A549 (cell line): ENCODE data around the gene SLC35A4. TPM values are rescaled to one million over a fixed set of nuclear protein-coding genes. Genes with fewer than 3 reads are reported as not detected.
A peak's percentile ranks its signal among the peaks of the same experiment; 100 is the strongest.

Source experiments
- ATAC-seq, 2 experiments: fragments of 200-7000 bp in 1 of 2; fragments of >200 bp in 1 of 2; cut with Nextera tagmentation in 1 of 2; cut with Tn5 transposase in 1 of 2; 3 replicates each; pipeline versions ENCODE4 v1.8.0 to v1.9.1; 2018 to 2020; ENCODE audit warnings: mild to moderate bottlenecking in 1 of 2, moderate library complexity in 1 of 2
- CTCF ChIA-PET: fragments of 300-600 bp; sonication (Branson Sonifier 250); formaldehyde crosslinking; extraction: SDS; loops from one replicate; lab custom pipeline; 2021; ENCODE audit warnings: antibody characterized with exemption, inconsistent platforms; lab: Yijun Ruan, JAX
- POLR2A ChIA-PET: fragments of 350-600 bp; formaldehyde crosslinking; extraction: SDS; loops from one replicate; lab custom pipeline; 2021; ENCODE audit warnings: antibody characterized with exemption, inconsistent platforms; lab: Yijun Ruan, JAX
- DNase-seq, 2 experiments: peaks; one replicate each; pipeline versions ENCODE4 v3.0.0 to v3.0.0-alpha.2; 2011 to 2016; ENCODE audit warnings: low read depth in 1 of 2, low spot score in 1 of 2
- FAIRE-seq: peaks from 2 replicates; lab custom pipeline; 2011; peaks lifted over from hg19 to GRCh38; lab: Jason Lieb, UNC
- H3K27ac ChIP-seq, 2 experiments: fragments of >200 bp; sonication (Bioruptor Twin); formaldehyde crosslinking; 3 replicates each; pipeline ENCODE4 v1.5.1; 2016 to 2017
- H3K4me1 ChIP-seq: fragments of >200 bp; sonication (Bioruptor Twin); formaldehyde crosslinking; 3 replicates; pipeline ENCODE4 v1.6.1; 2016
- H3K4me2 ChIP-seq: fragments of >200 bp; sonication (Bioruptor Twin); formaldehyde crosslinking; 3 replicates; pipeline ENCODE4 v1.6.1; 2016
- H3K4me3 ChIP-seq: fragments of >200 bp; sonication (Bioruptor Twin); formaldehyde crosslinking; 3 replicates; pipeline ENCODE4 v1.5.1; 2016
- H3K9me3 ChIP-seq: fragments of >200 bp; sonication (Bioruptor Twin); formaldehyde crosslinking; 3 replicates; pipeline ENCODE4 v1.6.1; 2016
- CBX2 ChIP-seq: fragments of 200-600 bp; sonication (generic); IDR thresholded peaks from 2 replicates; pipeline ENCODE4 v1.6.1; 2016; ENCODE audit warnings: low read depth, mild to moderate bottlenecking, borderline replicate concordance
- CTCF ChIP-seq: fragments of >200 bp; sonication (Bioruptor Twin); formaldehyde crosslinking; IDR thresholded peaks from 3 replicates; pipeline ENCODE4 v1.5.1; 2016
- FOSB ChIP-seq: fragments of 250-450 bp; sonication (Bioruptor Pico); IDR thresholded peaks from 2 replicates; pipeline ENCODE4 v1.5.0; 2020; ENCODE audit warnings: mild to moderate bottlenecking, moderate library complexity
- GATA3 ChIP-seq: IDR thresholded peaks from 2 replicates; pipeline ENCODE4 v1.6.1; 2012; ENCODE audit warnings: borderline replicate concordance
- HEYL ChIP-seq: fragments of 250-450 bp; sonication (Bioruptor Pico); IDR thresholded peaks from 2 replicates; pipeline ENCODE4 v1.8.0; 2021; ENCODE audit warnings: mild to moderate bottlenecking, moderate library complexity
- HOXA7 ChIP-seq: fragments of 250-450 bp; sonication (Bioruptor Pico); IDR thresholded peaks from 2 replicates; pipeline ENCODE4 v1.5.0; 2020; ENCODE audit warnings: mild to moderate bottlenecking, moderate library complexity
- HOXB5 ChIP-seq: fragments of 250-450 bp; sonication (Bioruptor Pico); IDR thresholded peaks from 2 replicates; pipeline ENCODE4 v1.5.0; 2020; ENCODE audit warnings: mild to moderate bottlenecking, moderate library complexity
- JUN ChIP-seq, 2 experiments: fragments of >200 bp; sonication (Bioruptor Twin); formaldehyde crosslinking; IDR thresholded peaks; 2 replicates in 1 of 2; 3 replicates in 1 of 2; pipeline ENCODE4 v1.6.1; 2016 to 2017
- KDM5A ChIP-seq: fragments of 200-600 bp; sonication (generic); IDR thresholded peaks from 2 replicates; pipeline ENCODE4 v1.6.1; 2016; ENCODE audit warnings: antibody characterized with exemption, mild to moderate bottlenecking
- MAFK ChIP-seq: fragments of 450-650 bp; IDR thresholded peaks from 2 replicates; pipeline ENCODE4 v1.6.1; 2014; ENCODE audit not compliant: partially characterized antibody
- PHF8 ChIP-seq: fragments of 200-600 bp; sonication (generic); IDR thresholded peaks from 2 replicates; pipeline ENCODE4 v1.6.1; 2016; ENCODE audit warnings: low read depth, mild to moderate bottlenecking, antibody characterized with exemption, moderate library complexity, borderline replicate concordance
- POLR2AphosphoS2 ChIP-seq: conservative IDR thresholded peaks from 2 replicates; pipeline ENCODE4 v1.6.1; 2012; ENCODE audit warnings: low read length, improper control_type of control experiment, inconsistent platforms
- RAD21 ChIP-seq, 2 experiments: fragments of >200 bp in 1 of 2; sonication (Bioruptor Twin) in 1 of 2; formaldehyde crosslinking in 1 of 2; IDR thresholded peaks in 1 of 2; conservative IDR thresholded peaks in 1 of 2; 2 replicates in 1 of 2; 3 replicates in 1 of 2; pipeline ENCODE4 v1.6.1; 2012 to 2018; ENCODE audit warnings: inconsistent platforms in 1 of 2
- RCOR1 ChIP-seq: fragments of 150-350 bp; IDR thresholded peaks from 2 replicates; pipeline ENCODE4 v1.6.1; 2014; ENCODE audit warnings: antibody characterized with exemption, low read length, low read depth
- REST ChIP-seq: fragments of 200-600 bp; sonication (generic); IDR thresholded peaks from 2 replicates; pipeline ENCODE4 v1.6.1; 2016; ENCODE audit warnings: antibody characterized with exemption, mild to moderate bottlenecking, moderate library complexity
- RNF2 ChIP-seq: fragments of 200-600 bp; sonication (generic); IDR thresholded peaks from 2 replicates; pipeline ENCODE4 v1.6.1; 2016; ENCODE audit warnings: low read depth, mild to moderate bottlenecking, antibody characterized with exemption, moderate library complexity, borderline replicate concordance
- SREBF2 ChIP-seq: fragments of 450-650 bp; IDR thresholded peaks from 2 replicates; pipeline ENCODE4 v1.6.1; 2014; ENCODE audit warnings: mild to moderate bottlenecking, moderate library complexity
- ZSCAN20 ChIP-seq: fragments of 250-450 bp; sonication (Bioruptor Pico); IDR thresholded peaks from 2 replicates; pipeline ENCODE4 v1.8.0; 2022; ENCODE audit warnings: mild to moderate bottlenecking, moderate library complexity
- WGBS: methylation state at CpG from one replicate; pipeline ENCODE4 v1.1.6; 2017; ENCODE audit errors: missing lambda C conversion rate; 5-methylcytosine and 5-hydroxymethylcytosine counted together
- polyA plus RNA-seq, 4 experiments: library from polyadenylated mRNA; depleted of rRNA in 3 of 4; stranded (reverse); fragments of >200 nt; fragmentation: RNase III in 1 of 4; extraction: RNeasy Plus Mini Kit Qiagen cat#74134 plus additional on column Dnase treatment in 1 of 4; gene quantifications; 2 replicates in 3 of 4; 3 replicates in 1 of 4; pipeline ENCODE4 v1.2.3, GENCODE V29; 2011 to 2017
- TF ChIP-seq, protein P1 (sequence below): fragments of 250-450 bp; sonication (Bioruptor Pico); IDR thresholded peaks from 2 replicates; pipeline ENCODE4 v1.5.0; 2021; ENCODE audit warnings: mild to moderate bottlenecking, moderate library complexity, borderline replicate concordance

The SLC35A4 gene
- polyA plus RNA-seq, 2 of the 4 experiments (the other 2 are of a cell fraction) = 65.6 to 79.5 TPM

DNA sequence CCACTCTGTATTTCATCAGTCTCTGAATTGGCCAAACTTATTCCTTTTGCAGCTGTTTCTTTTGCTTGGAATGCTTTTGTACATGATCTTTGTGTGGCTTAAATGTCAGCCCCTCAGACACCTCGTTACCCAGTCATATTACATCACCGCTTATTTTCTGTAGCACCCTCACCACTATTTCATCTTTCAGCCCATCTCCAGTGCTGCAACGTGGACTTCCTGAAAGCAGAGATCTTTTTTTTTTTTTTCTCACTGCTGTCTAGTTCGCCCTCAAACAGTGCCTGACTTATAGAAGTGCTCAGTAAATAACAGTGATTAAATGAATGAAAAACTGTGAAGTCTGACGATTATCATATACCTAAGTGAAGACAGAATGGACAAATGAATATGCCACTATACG is 8.2 kb upstream of the SLC35A4 start:
- peak overlapping the region; percentile 86 for H3K4me2 ChIP-seq
- POLR2A ChIA-PET = interaction anchor here (2.5 to 2.9 kb wide), 2 partner anchors 9 to 91 kb away, joined by 32 read pairs; partner anchors contain the start of genes EIF4EBP3, IK and NDUFA2
- no peak for FAIRE-seq
- ATAC-seq = no peak; a peak in 1 of 6 replicates
- H3K27ac ChIP-seq = peak overlapping the region; percentile 89 to 96
- 4% methylated on average over 6 of the region's 6 CpGs for WGBS
- TF ChIP-seq JUN (IDR thresholded peaks at IDR 0.05) (no peak), KDM5A (no peak), ZSCAN20 (no peak), RCOR1 (no peak), CBX2 (no peak), CTCF (no peak), HOXB5 (CRISPR knock-in tag) (no peak), REST (no peak), POLR2AphosphoS2 (no peak), PHF8 (no peak), HOXA7 (CRISPR knock-in tag) (no peak), RNF2 (no peak), RAD21 (conservative IDR thresholded peaks at IDR 0.05 in 1 of 2, IDR thresholded peaks at IDR 0.05 in 1 of 2) (no peak), SREBF2 (no peak), MAFK (no peak), FOSB (CRISPR knock-in tag) (no peak), HEYL (no peak), GATA3 (no peak)
- TF ChIP-seq, protein P1, sequence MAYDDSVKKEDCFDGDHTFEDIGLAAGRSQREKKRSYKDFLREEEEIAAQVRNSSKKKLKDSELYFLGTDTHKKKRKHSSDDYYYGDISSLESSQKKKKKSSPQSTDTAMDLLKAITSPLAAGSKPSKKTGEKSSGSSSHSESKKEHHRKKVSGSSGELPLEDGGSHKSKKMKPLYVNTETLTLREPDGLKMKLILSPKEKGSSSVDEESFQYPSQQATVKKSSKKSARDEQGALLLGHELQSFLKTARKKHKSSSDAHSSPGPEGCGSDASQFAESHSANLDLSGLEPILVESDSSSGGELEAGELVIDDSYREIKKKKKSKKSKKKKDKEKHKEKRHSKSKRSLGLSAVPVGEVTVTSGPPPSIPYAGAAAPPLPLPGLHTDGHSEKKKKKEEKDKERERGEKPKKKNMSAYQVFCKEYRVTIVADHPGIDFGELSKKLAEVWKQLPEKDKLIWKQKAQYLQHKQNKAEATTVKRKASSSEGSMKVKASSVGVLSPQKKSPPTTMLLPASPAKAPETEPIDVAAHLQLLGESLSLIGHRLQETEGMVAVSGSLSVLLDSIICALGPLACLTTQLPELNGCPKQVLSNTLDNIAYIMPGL (CRISPR knock-in tag) = no peak
- CTCF ChIA-PET = interaction anchor here (2.0 kb wide), 1 partner anchor 9 kb away, joined by 8 read pairs; the partner anchor contains the start of gene EIF4EBP3
- peak overlapping the region; percentile 75 for H3K4me3 ChIP-seq
- no peaks in the 10 kb centered on the region for H3K9me3 ChIP-seq
- DNase-seq = no peak
- H3K4me1 ChIP-seq = peaks cover 31% of the 10 kb centered on the region
